HepG2 (cell line): ENCODE data around the gene EGFL8. TPM values are rescaled to one million over a fixed set of nuclear protein-coding genes. Genes with fewer than 3 reads are reported as not detected.

ENCODE experiments used
- BCLAF1 ChIP-seq: fragments of 450-650 bp; IDR thresholded peaks from 2 replicates; pipeline ENCODE4 v1.6.1; 2017; ENCODE audit warnings: mild to moderate bottlenecking
- CREBL2 ChIP-seq: sonication (generic); formaldehyde crosslinking; IDR thresholded peaks from 2 replicates; pipeline ENCODE4 v1.8.1; 2023; ENCODE audit warnings: missing genetic modification reagents, mild to moderate bottlenecking, borderline replicate concordance
- HOXA9 ChIP-seq: sonication (generic); formaldehyde crosslinking; IDR thresholded peaks from 2 replicates; pipeline ENCODE4 v1.8.1; 2022; ENCODE audit warnings: missing genetic modification reagents, mild to moderate bottlenecking, moderate library complexity, borderline replicate concordance
- IRF1 ChIP-seq: sonication (generic); formaldehyde crosslinking; IDR thresholded peaks from 2 replicates; pipeline ENCODE4 v1.4.0; 2020; ENCODE audit warnings: low read depth, mild to moderate bottlenecking, missing genetic modification reagents
- MTA1 ChIP-seq: sonication (generic); formaldehyde crosslinking; IDR thresholded peaks from 2 replicates; pipeline ENCODE4 v1.4.0; 2020; ENCODE audit warnings: missing genetic modification reagents, mild to moderate bottlenecking, borderline replicate concordance
- PLSCR1 ChIP-seq: sonication (generic); formaldehyde crosslinking; IDR thresholded peaks from 2 replicates; pipeline ENCODE4 v1.5.0; 2020; ENCODE audit warnings: missing genetic modification reagents, mild to moderate bottlenecking, borderline replicate concordance
- TCF12 ChIP-seq, 2 experiments: fragments of 450-650 bp in 1 of 2; sonication (generic) in 1 of 2; formaldehyde crosslinking in 1 of 2; IDR thresholded peaks; 2 replicates each; pipeline versions ENCODE4 v1.6.1 to v1.8.0; 2017 to 2022; ENCODE audit warnings: antibody characterized with exemption in 1 of 2, mild to moderate bottlenecking in 1 of 2, missing genetic modification reagents in 1 of 2, moderate library complexity in 1 of 2
- ZBTB4 ChIP-seq: sonication (generic); formaldehyde crosslinking; IDR thresholded peaks from 2 replicates; pipeline ENCODE4 v1.4.0; 2020; ENCODE audit warnings: missing genetic modification reagents, mild to moderate bottlenecking, borderline replicate concordance
- ZFYVE20 ChIP-seq: sonication (generic); formaldehyde crosslinking; IDR thresholded peaks from 2 replicates; pipeline ENCODE4 v1.8.0; 2023; ENCODE audit warnings: low read depth, mild to moderate bottlenecking, moderate library complexity, missing genetic modification reagents, borderline replicate concordance
- ZNF530 ChIP-seq: sonication (generic); formaldehyde crosslinking; IDR thresholded peaks from 2 replicates; pipeline ENCODE4 v1.5.0; 2020; ENCODE audit warnings: low read depth, mild to moderate bottlenecking, missing genetic modification reagents
- ZNF547 ChIP-seq: sonication (generic); formaldehyde crosslinking; IDR thresholded peaks from 2 replicates; pipeline ENCODE4 v1.5.1; 2020; ENCODE audit warnings: mild to moderate bottlenecking, missing genetic modification reagents
- ZNF850 ChIP-seq: sonication (generic); formaldehyde crosslinking; conservative IDR thresholded peaks from 2 replicates; pipeline ENCODE4 v1.9.0; 2021; ENCODE audit warnings: mild to moderate bottlenecking, missing genetic modification reagents
- ZZZ3 ChIP-seq: sonication (generic); formaldehyde crosslinking; IDR thresholded peaks from 2 replicates; pipeline ENCODE4 v1.4.0; 2020; ENCODE audit warnings: missing genetic modification reagents, mild to moderate bottlenecking, borderline replicate concordance
- polyA plus RNA-seq, 8 experiments: library from polyadenylated mRNA; depleted of rRNA in 3 of 8; stranded (reverse) in 7 of 8; unstranded in 1 of 8; fragments of >200 nt; fragmentation: Illumina TruSeq in 4 of 8; extraction: Trizol in 4 of 8; gene quantifications; 2 replicates each; pipeline versions ENCODE4 v1.2.1 to v1.2.3, GENCODE V29; 2011 to 2016; ENCODE audit warnings: low read depth in 4 of 8, missing spikeins in 1 of 8, mixed read lengths in 1 of 8; ENCODE audit not compliant: insufficient read depth in 1 of 8
- total RNA-seq, 5 experiments: library from RNA; depleted of rRNA; stranded (reverse); fragments of >200 nt; fragmentation: Illumina TruSeq; extraction: Trizol; gene quantifications; 2 replicates each; pipeline ENCODE4 v1.2.3, GENCODE V29; 2016; ENCODE audit warnings: low read depth in 1 of 5

EGFL8 gene
- total and polyA plus RNA-seq, 2 of the 13 experiments (the other 11 are each of a cell fraction or from before 2014, with no cell fraction given), result 10.0 to 11.5 TPM

- TF ChIP-seq ZBTB4 (no peak; the same call in 1 of the 2 replicates), IRF1 (CRISPR knock-in tag) (no peak; the same call in 1 of the 2 replicates), ZNF850 (CRISPR knock-in tag) (no peak), ZNF547 (CRISPR knock-in tag) (peak; percentile 76), ZZZ3 (CRISPR knock-in tag) (peak; percentile 87; the same call in 1 of the 2 replicates), ZFYVE20 (CRISPR knock-in tag) (no peak), CREBL2 (no peak; the same call in 1 of the 2 replicates), ZNF530 (CRISPR knock-in tag) (no peak), TCF12 (IDR thresholded peaks at IDR 0.05) (no peak), TCF12 (CRISPR knock-in tag; IDR thresholded peaks at IDR 0.05) (peak; percentile 68), MTA1 (peak; percentile 96), HOXA9 (CRISPR knock-in tag) (no peak; the same call in 1 of the 2 replicates), PLSCR1 (CRISPR knock-in tag) (no peak), BCLAF1 (no peak)
These were observed 10.6 kb upstream of the EGFL8 start, which contains the start of gene PPT2 (continued) for GRCh38 chr6:32153564-32154513.
